ENCODE data around the gene LTBR.
"Not testable (repeated sequence)": the region's sequence is repeated elsewhere in the genome, so short reads cannot be mapped to it uniquely, and the experiment has no call there.

The LTBR gene

GRCh38 chr12:6383572-6384498 lies at the start of gene LTBR:
Gene LTBR (plus strand): TSS chr12:6384162. CDS start chr12:6384359, 197 bp downstream.
- DNase-seq (ENCODE audit: low read depth, low spot score) = peak; percentile 62

GRCh38 chr12:6334359-6334758 lies 49.6 kb upstream of the LTBR start:
- DNase-seq (ENCODE audit: low read depth, low spot score) = no peak

GRCh38 chr12:6334940-6335450 lies 49.0 kb upstream of the LTBR start:
- DNase-seq (ENCODE audit: low read depth, low spot score) = peak; percentile 47

- peak; percentile 91 for DNase-seq (ENCODE audit: low read depth, low spot score)
Measured at GRCh38 chr12:6335451-6336078, 48.4 kb upstream of the LTBR start.

- peak; percentile 98 for DNase-seq (ENCODE audit: low read depth, low spot score)
Measured at GRCh38 chr12:6336079-6336888, 47.7 kb upstream of the LTBR start.

GRCh38 chr12:6336889-6337853 lies 46.8 kb upstream of the LTBR start:
- DNase-seq (ENCODE audit: low read depth, low spot score) = no peak

- peak; percentile 14 for DNase-seq (ENCODE audit: low read depth, low spot score)
Measured at GRCh38 chr12:6337958-6338433, 46.0 kb upstream of the LTBR start.

GRCh38 chr12:6338536-6338935 lies 45.4 kb upstream of the LTBR start:
- DNase-seq (ENCODE audit: low read depth, low spot score) = peak; percentile 14

GRCh38 chr12:6338955-6339354 lies 45.0 kb upstream of the LTBR start:
- peak; percentile 32 for DNase-seq (ENCODE audit: low read depth, low spot score)

GRCh38 chr12:6340032-6340638 lies 43.8 kb upstream of the LTBR start:
- DNase-seq (ENCODE audit: low read depth, low spot score) = peak; percentile 67

GRCh38 chr12:6340745-6341416 lies 43.1 kb upstream of the LTBR start:
- DNase-seq (ENCODE audit: low read depth, low spot score) = peak; percentile 18

- DNase-seq (ENCODE audit: low read depth, low spot score) = peak; percentile 87
Measured at GRCh38 chr12:6341417-6342139, 42.4 kb upstream of the LTBR start, which contains the start of gene TNFRSF1A. Gene TNFRSF1A (minus strand): TSS chr12:6342076. CDS start chr12:6341814, 262 bp downstream.

GRCh38 chr12:6342140-6342889 lies 41.6 kb upstream of the LTBR start:
- DNase-seq (ENCODE audit: low read depth, low spot score) = no peak

- no peak for DNase-seq (ENCODE audit: low read depth, low spot score)
Measured at GRCh38 chr12:6343518-6343917, 40.4 kb upstream of the LTBR start.

GRCh38 chr12:6344101-6344660 lies 39.8 kb upstream of the LTBR start:
- DNase-seq (ENCODE audit: low read depth, low spot score) = not testable (repeated sequence)

GRCh38 chr12:6345319-6346091 lies 38.5 kb upstream of the LTBR start:
- peak; percentile 91 for DNase-seq (ENCODE audit: low read depth, low spot score)

Measured in astrocyte of the hippocampus (primary cell).